Lower leg skin (tissue), 4 donors: ENCODE data around the gene MUC20. TPM values are rescaled to one million over a fixed set of nuclear protein-coding genes. Genes with fewer than 3 reads are reported as not detected.

Experiments
- DNase-seq, 2 donors: peaks; one replicate each; pipeline ENCODE4 v3.0.0-alpha.2; 2019; ENCODE audit warnings: low spot score in 2 of 2
- H3K4me3 ChIP-seq: fragments of 200-600 bp; sonication (generic); 2 replicates; pipeline ENCODE4 v1.5.1; 2017; ENCODE audit warnings: mild to moderate bottlenecking, low read depth; ENCODE audit not compliant: poor library complexity, severe bottlenecking
- POLR2A ChIP-seq, 2 donors: fragments of 450-650 bp; IDR thresholded peaks; one replicate each; pipeline ENCODE4 v1.6.1; 2016 to 2017; ENCODE audit warnings: antibody characterized with exemption in 2 of 2, mild to moderate bottlenecking in 1 of 2, moderate library complexity in 1 of 2
- WGBS, 2 donors: methylation state at CpG; one replicate each; pipeline ENCODE4 v1.1.5; 2018; 5-methylcytosine and 5-hydroxymethylcytosine counted together
- intact Hi-C: fragments of 100-400 bp; cut with DNase I; formaldehyde crosslinking; loops from one replicate; pipeline ENCODE4 v1.15.0; 2023; ENCODE audit warnings: low total_unique reads
- total RNA-seq, 4 donors: library from RNA; depleted of rRNA; stranded (reverse); fragments of >200 nt; gene quantifications; one replicate each; pipeline ENCODE4 v1.1.0, GENCODE V29; 2016
- TF ChIP-seq, protein P1 (sequence below), 3 donors: fragments of 450-650 bp; IDR thresholded peaks; one replicate each; pipeline ENCODE4 v1.5.1; 2016; ENCODE audit warnings: antibody characterized with exemption in 3 of 3, mild to moderate bottlenecking in 3 of 3, moderate library complexity in 2 of 3

MUC20 gene
- total RNA-seq, 4 donors from 2014 or later = 1.0 to 15.1 (median 5.5) TPM

DNA sequence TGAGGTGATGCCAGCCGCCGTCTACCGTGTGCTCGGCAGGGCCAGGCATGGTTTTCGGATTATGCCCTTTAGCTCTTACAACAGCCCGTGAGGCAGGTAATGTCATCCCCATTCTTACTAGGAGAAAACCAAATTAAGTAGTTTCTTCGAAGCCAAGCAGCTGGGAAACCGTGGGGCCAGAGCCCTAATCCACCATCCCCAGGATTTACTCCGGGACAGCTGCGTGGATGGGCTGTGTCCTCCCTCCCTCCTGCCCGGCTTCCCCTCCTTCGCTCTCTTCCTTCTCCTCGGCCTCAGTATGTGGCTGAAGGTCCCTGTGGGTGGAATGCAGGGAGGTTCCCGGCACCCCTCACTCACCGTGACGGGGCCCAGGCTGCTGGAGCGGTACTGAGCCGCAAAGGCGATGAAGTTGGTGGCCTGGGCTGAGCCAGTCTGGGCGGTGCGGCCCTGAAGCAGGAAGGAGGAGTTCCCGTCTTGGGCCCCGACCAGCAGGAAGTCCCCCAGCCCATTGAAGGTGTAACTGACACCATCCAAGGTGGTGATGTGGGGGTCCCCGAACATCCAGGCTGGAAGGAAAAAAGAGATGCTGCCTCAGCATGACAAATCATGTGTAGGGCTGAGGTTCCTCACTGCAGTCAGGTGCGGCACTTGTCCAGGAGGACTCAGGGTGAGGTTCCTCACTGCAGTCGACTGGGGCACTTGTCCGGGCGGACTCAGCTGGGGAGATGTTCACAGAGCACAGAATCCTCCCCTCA, 42.5 kb downstream of the MUC20 start:
- H3K4me3 ChIP-seq = no peak overlapping the region
- 82 to 85% methylated on average over 28 of the region's 28 CpGs for WGBS, 2 donors
- TF ChIP-seq, protein P1, sequence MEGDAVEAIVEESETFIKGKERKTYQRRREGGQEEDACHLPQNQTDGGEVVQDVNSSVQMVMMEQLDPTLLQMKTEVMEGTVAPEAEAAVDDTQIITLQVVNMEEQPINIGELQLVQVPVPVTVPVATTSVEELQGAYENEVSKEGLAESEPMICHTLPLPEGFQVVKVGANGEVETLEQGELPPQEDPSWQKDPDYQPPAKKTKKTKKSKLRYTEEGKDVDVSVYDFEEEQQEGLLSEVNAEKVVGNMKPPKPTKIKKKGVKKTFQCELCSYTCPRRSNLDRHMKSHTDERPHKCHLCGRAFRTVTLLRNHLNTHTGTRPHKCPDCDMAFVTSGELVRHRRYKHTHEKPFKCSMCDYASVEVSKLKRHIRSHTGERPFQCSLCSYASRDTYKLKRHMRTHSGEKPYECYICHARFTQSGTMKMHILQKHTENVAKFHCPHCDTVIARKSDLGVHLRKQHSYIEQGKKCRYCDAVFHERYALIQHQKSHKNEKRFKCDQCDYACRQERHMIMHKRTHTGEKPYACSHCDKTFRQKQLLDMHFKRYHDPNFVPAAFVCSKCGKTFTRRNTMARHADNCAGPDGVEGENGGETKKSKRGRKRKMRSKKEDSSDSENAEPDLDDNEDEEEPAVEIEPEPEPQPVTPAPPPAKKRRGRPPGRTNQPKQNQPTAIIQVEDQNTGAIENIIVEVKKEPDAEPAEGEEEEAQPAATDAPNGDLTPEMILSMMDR (IDR thresholded peaks at IDR 0.05) = no peak
- TF ChIP-seq POLR2A (IDR thresholded peaks at IDR 0.05) = no peak
- intact Hi-C loops = no loop called here
- no peak for DNase-seq

DNA sequence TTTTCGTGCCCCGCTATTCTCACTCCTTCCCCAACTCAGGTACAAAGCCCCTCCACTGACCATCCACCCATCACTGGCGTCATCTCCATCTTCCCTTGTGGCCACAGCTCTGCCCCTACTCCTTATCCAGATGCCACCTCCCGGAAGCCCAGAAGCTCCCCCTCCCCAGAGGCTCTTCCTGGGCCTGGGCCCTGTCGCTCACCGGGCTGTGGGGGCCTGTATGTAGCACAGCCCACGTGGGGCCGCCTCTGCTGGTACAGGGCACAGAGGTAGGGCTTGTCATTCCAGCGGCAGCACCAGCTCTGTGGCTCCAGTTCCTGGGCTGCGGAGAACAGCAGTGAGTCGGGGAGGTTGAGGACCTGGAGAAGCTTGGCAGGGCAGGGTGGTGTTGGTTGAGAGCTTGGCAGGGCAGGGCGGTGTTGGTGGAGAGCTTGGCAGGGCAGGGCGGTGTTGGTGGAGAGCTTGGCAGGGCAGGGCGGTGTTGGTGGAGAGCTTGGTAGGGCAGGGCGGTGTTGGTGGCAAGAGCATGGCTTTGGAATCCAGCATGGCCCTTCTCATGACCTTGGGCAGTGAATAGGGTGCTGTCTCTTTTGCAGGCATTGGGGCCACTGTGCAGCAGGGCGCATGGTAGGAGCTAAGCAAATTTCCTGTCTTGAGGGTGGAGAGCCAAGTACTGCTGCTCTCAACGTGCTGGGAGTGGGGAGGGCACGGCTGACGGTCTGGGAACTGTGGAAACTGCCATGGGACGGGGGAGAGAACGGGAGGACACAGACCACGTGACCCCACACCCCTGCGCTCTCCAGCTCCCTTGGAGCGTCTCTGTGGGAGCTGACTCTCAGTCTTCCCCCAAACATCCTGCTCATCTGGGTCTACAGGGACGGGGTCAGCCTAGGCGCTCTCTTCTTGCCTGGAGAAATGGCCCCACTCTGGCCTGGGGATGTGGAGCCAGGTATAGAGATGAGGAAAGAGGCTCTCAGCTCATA, 43.4 kb downstream of the MUC20 start:
- 75 to 79% methylated on average over 26 of the region's 26 CpGs for whole genome bisulfite sequencing, 2 donors
- no peak overlapping the region for H3K4me3 ChIP-seq
- intact Hi-C loops = no loop called here
- TF ChIP-seq, protein P1 (IDR thresholded peaks at IDR 0.05) = no peak
- no peak for TF ChIP-seq POLR2A (IDR thresholded peaks at IDR 0.05)
- DNase-seq = no peak

DNA sequence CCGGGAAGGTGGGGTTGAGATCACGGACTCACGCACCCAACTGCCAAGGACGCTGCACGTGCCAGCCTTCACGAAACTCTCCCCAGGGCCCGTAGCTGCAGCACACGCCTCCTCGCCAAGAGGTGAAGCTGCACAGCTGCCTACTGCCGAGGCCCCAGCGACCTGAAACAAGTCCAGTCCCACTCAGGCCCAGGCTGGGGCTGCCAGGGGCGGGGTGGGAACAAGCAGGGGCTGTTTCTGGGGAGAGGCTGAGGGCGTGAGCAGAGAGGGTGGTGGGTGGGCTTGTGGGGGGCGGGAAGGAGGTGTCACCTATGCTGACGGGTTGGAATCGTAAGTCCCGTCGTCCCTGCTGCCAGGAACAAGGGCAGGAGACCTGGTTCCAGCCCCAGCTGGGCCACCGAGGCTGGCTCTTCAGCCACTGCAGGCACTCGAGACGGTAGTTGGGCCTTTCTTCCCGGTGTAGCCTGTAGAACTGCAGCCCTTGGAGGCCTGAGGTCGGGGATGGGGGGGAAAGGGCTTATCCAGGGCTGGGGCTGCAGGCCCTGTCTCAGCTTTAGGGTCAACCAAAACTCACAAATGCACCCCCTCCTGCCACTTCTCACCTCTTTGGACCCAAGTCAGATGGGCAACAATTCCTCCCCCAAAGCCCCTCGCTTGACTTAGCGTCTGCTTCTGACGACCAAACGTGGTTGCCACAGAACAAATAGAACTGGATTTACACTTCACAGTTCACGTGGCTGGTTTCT, 44.4 kb downstream of the MUC20 start:
- no peak for DNase-seq
- TF ChIP-seq POLR2A (IDR thresholded peaks at IDR 0.05) = no peak
- TF ChIP-seq, protein P1 (IDR thresholded peaks at IDR 0.05) = no peak
- intact Hi-C loops = no loop called here
- H3K4me3 ChIP-seq = no peak overlapping the region
- 81 to 84% methylated on average over 27 to 28 of the region's 28 CpGs for WGBS, 2 donors

DNA sequence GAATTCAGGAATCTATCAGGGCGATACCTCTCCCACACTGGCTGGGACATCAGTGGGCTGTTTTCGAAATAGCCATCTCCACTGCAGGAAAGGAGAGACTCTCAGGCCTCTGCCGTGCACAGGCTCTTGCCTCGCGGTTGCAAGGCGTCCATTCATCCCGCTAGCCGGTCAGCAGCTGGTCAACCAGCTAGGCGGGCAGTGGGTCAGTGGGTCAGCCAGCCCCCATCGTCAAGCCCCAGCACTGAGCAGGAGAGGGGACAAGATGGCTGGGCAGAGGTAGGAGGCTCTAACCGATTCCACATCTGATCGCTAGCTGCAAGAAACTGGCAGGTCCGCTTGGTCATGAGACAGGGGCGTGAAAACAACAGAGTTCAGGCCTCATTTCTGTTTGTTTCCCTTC, 45.9 kb downstream of the MUC20 start:
- no peak overlapping the region for H3K4me3 ChIP-seq
- no peak for DNase-seq
- intact Hi-C loops = no loop called here
- 92 to 95% methylated on average over 13 to 14 of the region's 14 CpGs for WGBS, 2 donors
- TF ChIP-seq, protein P1 (IDR thresholded peaks at IDR 0.05) = no peak
- no peak for TF ChIP-seq POLR2A (IDR thresholded peaks at IDR 0.05)

DNA sequence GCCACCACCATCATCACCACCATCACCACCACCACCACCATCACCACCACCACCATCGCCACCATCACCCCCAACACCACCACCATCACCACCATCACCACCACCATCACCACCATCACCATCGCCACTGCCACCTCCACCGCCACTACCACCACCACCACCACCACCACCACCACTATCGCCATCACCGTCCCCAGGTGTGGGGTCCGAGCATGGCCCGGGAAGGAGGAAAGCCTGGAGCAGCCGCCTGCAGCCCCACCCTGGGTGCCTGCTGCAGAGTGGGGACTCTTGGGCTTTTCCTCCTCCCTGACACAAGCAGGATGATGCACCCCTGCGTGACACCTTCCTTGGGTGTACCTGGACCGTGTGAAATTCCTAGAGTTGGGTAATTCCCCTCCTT, 47.0 kb downstream of the MUC20 start:
- intact Hi-C loops = no loop called here
- DNase-seq = no peak
- H3K4me3 ChIP-seq = no peak overlapping the region
- TF ChIP-seq, protein P1 (IDR thresholded peaks at IDR 0.05) = no peak
- TF ChIP-seq POLR2A (IDR thresholded peaks at IDR 0.05) = no peak
- WGBS, 2 donors = 76 to 77% methylated on average over 10 of the region's 10 CpGs
